Hepatocyte (in vitro differentiated cells): ENCODE measurements around the gene GRIPAP1. TPM values are rescaled to one million over a fixed set of nuclear protein-coding genes. Genes with fewer than 3 reads are reported as not detected.
A peak's percentile ranks its signal among the peaks of the same experiment; 100 is the strongest.

Experiments
- DNase-seq: peaks from one replicate; pipeline ENCODE4 v3.0.0-alpha.2; 2016; ENCODE audit warnings: low spot score
- H2AFZ ChIP-seq: fragments of 200-600 bp; sonication (generic); 2 replicates; pipeline ENCODE4 v1.6.0; 2016; ENCODE audit warnings: antibody characterized with exemption, mild to moderate bottlenecking
- H3K27ac ChIP-seq: fragments of 200-600 bp; sonication (generic); 2 replicates; pipeline ENCODE4 v1.5.1; 2016; ENCODE audit warnings: mild to moderate bottlenecking
- H3K27me3 ChIP-seq: fragments of 200-600 bp; sonication (generic); 2 replicates; pipeline ENCODE4 v1.6.1; 2016
- H3K36me3 ChIP-seq: fragments of 200-600 bp; sonication (generic); replicated peaks from 2 replicates; pipeline ENCODE4 v1.5.1; 2016; ENCODE audit warnings: low read depth; ENCODE audit not compliant: insufficient read depth
- H3K4me1 ChIP-seq: fragments of 200-600 bp; sonication (generic); 2 replicates; pipeline ENCODE4 v1.5.1; 2016; ENCODE audit warnings: mild to moderate bottlenecking, moderate library complexity; ENCODE audit not compliant: insufficient read depth
- H3K4me2 ChIP-seq: fragments of 200-600 bp; sonication (generic); 2 replicates; pipeline ENCODE4 v1.6.0; 2016
- H3K4me3 ChIP-seq: fragments of 200-600 bp; sonication (generic); 2 replicates; pipeline ENCODE4 v1.5.1; 2016; ENCODE audit warnings: mild to moderate bottlenecking
- H3K79me2 ChIP-seq: fragments of 200-600 bp; sonication (generic); 2 replicates; pipeline ENCODE4 v1.6.0; 2017; ENCODE audit warnings: mild to moderate bottlenecking
- H3K9me2 ChIP-seq: fragments of 200-600 bp; sonication (generic); replicated peaks from 2 replicates; pipeline ENCODE4 v1.6.0; 2017; ENCODE audit warnings: mild to moderate bottlenecking; ENCODE audit not compliant: insufficient read depth
- H3K9me3 ChIP-seq: fragments of 200-600 bp; sonication (generic); 2 replicates; pipeline ENCODE4 v1.5.1; 2016; ENCODE audit warnings: low read depth, mild to moderate bottlenecking
- H4K20me1 ChIP-seq: fragments of 200-600 bp; sonication (generic); 2 replicates; pipeline ENCODE4 v1.6.0; 2016; ENCODE audit warnings: mild to moderate bottlenecking; ENCODE audit not compliant: insufficient read depth, poor library complexity, severe bottlenecking
- EZH2 ChIP-seq: fragments of 200-600 bp; sonication (generic); IDR thresholded peaks from 2 replicates; pipeline ENCODE4 v1.6.1; 2016; ENCODE audit warnings: antibody characterized with exemption, mild to moderate bottlenecking, borderline replicate concordance
- EZH2phosphoT487 ChIP-seq: fragments of 200-600 bp; sonication (generic); IDR thresholded peaks from one replicate; pipeline ENCODE4 v1.6.1; 2018; ENCODE audit warnings: antibody characterized with exemption, mild to moderate bottlenecking, low read depth, moderate library complexity; ENCODE audit not compliant: unreplicated experiment, severe bottlenecking
- WGBS: methylation state at CpG from one replicate; pipeline ENCODE4 v1.1.6; 2016; ENCODE audit warnings: low lambda C conversion rate; ENCODE audit errors: missing lambda C conversion rate; 5-methylcytosine and 5-hydroxymethylcytosine counted together
- polyA plus RNA-seq: library from polyadenylated mRNA; unstranded; fragments of >200 nt; fragmentation: Nextera tagmentation; extraction: Ambion mirVana; gene quantifications from 2 replicates; pipeline ENCODE4 v1.2.1, GENCODE V29; 2016
- total RNA-seq: library from RNA; depleted of rRNA; stranded (reverse); fragments of >200 nt; gene quantifications from 2 replicates; pipeline ENCODE4 v1.2.3, GENCODE V29; 2014
- TF ChIP-seq, protein P1 (sequence below): fragments of 200-600 bp; sonication (generic); IDR thresholded peaks from 2 replicates; pipeline ENCODE4 v1.5.1; 2016; ENCODE audit warnings: antibody characterized with exemption, mild to moderate bottlenecking; ENCODE audit not compliant: poor library complexity

GRIPAP1 gene
- total and polyA plus RNA-seq, 2 experiments from 2014 or later: 20.2 to 31.4 TPM

DNA sequence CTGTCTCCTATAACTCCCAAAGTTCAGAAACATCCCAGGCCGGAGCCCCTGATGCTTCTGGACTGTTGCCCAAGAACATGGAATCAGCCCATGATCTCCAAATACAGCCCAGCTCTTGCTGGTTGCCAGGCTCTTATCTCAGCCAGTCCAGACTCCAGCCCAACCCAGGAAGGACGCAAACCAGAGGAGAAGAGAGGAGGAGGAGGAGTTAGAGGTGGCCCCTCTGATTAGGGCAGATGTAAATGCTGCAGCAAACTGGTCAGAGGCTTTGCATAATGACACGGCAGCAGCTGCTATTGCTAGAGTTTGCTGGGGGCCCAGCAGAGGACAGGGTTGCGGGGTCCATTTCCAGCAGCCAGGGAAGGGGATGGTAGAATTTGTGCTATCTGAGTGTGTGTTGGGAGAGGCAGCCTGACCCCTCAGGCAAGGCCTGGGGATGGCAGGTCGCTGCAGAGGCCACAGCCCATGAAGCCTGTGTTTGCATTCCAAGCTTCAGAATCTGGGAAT, 40.4 kb downstream of the GRIPAP1 start:
- Histone ChIP-seq H4K20me1 (peaks cover 5% of the 10 kb centered on the region), H3K9me3 (no peaks in the 10 kb centered on the region), H3K9me2 (no peaks in the 10 kb centered on the region), H3K27me3 (no peaks in the 10 kb centered on the region), H3K4me1 (peaks cover 9% of the 10 kb centered on the region), H3K27ac (peak overlapping the region; percentile 81), H2AFZ (no peak overlapping the region), H3K36me3 (no peaks in the 10 kb centered on the region), H3K79me2 (peaks cover 5% of the 10 kb centered on the region), H3K4me3 (no peak overlapping the region), H3K4me2 (peak overlapping the region; percentile 57)
- WGBS: 35% methylated on average over 5 of the region's 5 CpGs
- TF ChIP-seq EZH2 (no peak), EZH2phosphoT487 (no peak)
- TF ChIP-seq, protein P1, sequence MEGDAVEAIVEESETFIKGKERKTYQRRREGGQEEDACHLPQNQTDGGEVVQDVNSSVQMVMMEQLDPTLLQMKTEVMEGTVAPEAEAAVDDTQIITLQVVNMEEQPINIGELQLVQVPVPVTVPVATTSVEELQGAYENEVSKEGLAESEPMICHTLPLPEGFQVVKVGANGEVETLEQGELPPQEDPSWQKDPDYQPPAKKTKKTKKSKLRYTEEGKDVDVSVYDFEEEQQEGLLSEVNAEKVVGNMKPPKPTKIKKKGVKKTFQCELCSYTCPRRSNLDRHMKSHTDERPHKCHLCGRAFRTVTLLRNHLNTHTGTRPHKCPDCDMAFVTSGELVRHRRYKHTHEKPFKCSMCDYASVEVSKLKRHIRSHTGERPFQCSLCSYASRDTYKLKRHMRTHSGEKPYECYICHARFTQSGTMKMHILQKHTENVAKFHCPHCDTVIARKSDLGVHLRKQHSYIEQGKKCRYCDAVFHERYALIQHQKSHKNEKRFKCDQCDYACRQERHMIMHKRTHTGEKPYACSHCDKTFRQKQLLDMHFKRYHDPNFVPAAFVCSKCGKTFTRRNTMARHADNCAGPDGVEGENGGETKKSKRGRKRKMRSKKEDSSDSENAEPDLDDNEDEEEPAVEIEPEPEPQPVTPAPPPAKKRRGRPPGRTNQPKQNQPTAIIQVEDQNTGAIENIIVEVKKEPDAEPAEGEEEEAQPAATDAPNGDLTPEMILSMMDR: no peak
- DNase-seq: peak; percentile 63

DNA sequence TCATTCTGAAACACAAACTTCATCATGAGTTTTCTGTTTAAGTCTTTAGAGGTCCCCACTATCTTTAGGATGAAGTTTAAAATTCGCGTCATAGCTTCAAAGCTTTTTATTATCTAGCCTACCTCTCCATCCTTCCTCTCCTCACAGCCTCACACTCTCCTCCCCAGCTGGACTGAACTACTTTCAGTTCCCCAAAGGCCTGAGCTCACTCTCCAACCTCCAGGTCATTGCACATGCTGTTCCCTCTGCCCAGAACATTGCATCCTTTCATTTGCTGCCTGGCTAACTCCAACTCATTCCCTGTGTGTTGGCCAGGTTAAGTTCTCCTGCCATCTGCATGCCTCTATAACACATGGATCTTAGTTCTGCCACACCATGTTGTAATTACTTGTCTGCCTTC, 41.8 kb downstream of the GRIPAP1 start:
- no peak overlapping the region for H3K4me2 ChIP-seq

DNA sequence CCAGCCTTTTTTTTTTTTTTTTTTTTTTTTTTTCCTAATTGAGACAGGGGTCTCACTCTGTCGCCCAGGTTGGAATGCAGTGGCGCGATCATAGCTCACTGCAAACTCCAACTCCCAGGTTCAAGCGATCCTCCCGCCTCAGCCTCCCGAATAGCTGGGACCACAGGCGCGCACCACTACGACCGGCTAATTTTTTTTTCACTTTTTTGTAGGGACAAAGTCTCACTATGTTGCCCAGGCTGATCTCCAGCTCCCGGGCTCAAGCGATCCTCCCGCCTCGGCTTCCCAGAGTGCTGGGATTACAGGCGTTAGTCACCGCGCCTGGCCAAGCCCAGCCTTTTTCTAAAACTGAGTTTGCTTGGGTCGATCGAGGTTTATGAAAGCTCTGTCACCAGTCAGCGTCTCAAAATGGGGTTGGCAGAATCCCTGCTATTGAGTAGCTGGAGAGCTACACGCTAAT, 43.4 kb downstream of the GRIPAP1 start:
- H4K20me1 ChIP-seq: peaks cover 14% of the 10 kb centered on the region
- peaks cover 9% of the 10 kb centered on the region for H3K4me1 ChIP-seq
- peak overlapping the region; percentile 92 for H3K27ac ChIP-seq
- H2AFZ ChIP-seq: no peak overlapping the region
- peak; percentile 65 for DNase-seq
- no peaks in the 10 kb centered on the region for H3K36me3 ChIP-seq
- no peaks in the 10 kb centered on the region for H3K9me2 ChIP-seq
- peak overlapping the region; percentile 32 for H3K4me3 ChIP-seq
- peak overlapping the region; percentile 70 for H3K4me2 ChIP-seq
- no peaks in the 10 kb centered on the region for H3K9me3 ChIP-seq
- H3K79me2 ChIP-seq: peaks cover 34% of the 10 kb centered on the region
- no peaks in the 10 kb centered on the region for H3K27me3 ChIP-seq
- TF ChIP-seq EZH2phosphoT487 (no peak), EZH2 (no peak)
- TF ChIP-seq, protein P1: no peak
- 35% methylated on average over 21 of the region's 21 CpGs for WGBS

More for the DNA sequence above, 41.8 kb downstream of the GRIPAP1 start:
- peaks cover 14% of the 10 kb centered on the region for H4K20me1 ChIP-seq
- H3K9me2 ChIP-seq: no peaks in the 10 kb centered on the region
- no peak overlapping the region for H3K4me3 ChIP-seq
- peaks cover 19% of the 10 kb centered on the region for H3K79me2 ChIP-seq
- no peaks in the 10 kb centered on the region for H3K27me3 ChIP-seq
- no peak for TF ChIP-seq EZH2
- TF ChIP-seq, protein P1: no peak
- no peak for TF ChIP-seq EZH2phosphoT487
- 89% methylated on average over 2 of the region's 2 CpGs for WGBS
- no peaks in the 10 kb centered on the region for H3K36me3 ChIP-seq
- no peaks in the 10 kb centered on the region for H3K9me3 ChIP-seq
- no peak overlapping the region for H3K27ac ChIP-seq
- DNase-seq: no peak
- H2AFZ ChIP-seq: no peak overlapping the region
- H3K4me1 ChIP-seq: peaks cover 9% of the 10 kb centered on the region
